Type B pancreatic cell (in vitro differentiated cells): Measurements from ENCODE around the gene OXCT1. TPM values are rescaled to one million over a fixed set of nuclear protein-coding genes. Genes with fewer than 3 reads are reported as not detected.

ENCODE experiments used
- DNase-seq: peaks from one replicate; pipeline ENCODE4 v3.0.0; 2021; ENCODE audit warnings: mixed read lengths; ENCODE audit not compliant: unreplicated experiment; ENCODE audit errors: extremely low spot score
- H3K27ac Mint-ChIP-seq: 2 replicates; pipeline ENCODE4 v1.8.0; 2021; ENCODE audit warnings: mild to moderate bottlenecking, mixed read lengths
- H3K27me3 Mint-ChIP-seq: 2 replicates; pipeline ENCODE4 v1.8.0; 2021; ENCODE audit warnings: mixed read lengths
- H3K36me3 Mint-ChIP-seq: 2 replicates; pipeline ENCODE4 v1.8.0; 2021; ENCODE audit warnings: mixed read lengths
- H3K4me1 Mint-ChIP-seq: one replicate; pipeline ENCODE4 v1.8.0; 2021; ENCODE audit warnings: mixed read lengths; ENCODE audit not compliant: unreplicated experiment
- H3K4me3 Mint-ChIP-seq: 2 replicates; pipeline ENCODE4 v1.8.0; 2021; ENCODE audit warnings: mild to moderate bottlenecking, mixed read lengths
- H3K9me3 Mint-ChIP-seq: 2 replicates; pipeline ENCODE4 v1.8.0; 2021; ENCODE audit warnings: mixed read lengths
- CTCF ChIP-seq: fragments of 200-600 bp; sonication (generic); conservative IDR thresholded peaks from 2 replicates; pipeline ENCODE4 v1.5.0; 2021; ENCODE audit warnings: antibody characterized with exemption, mild to moderate bottlenecking
- total RNA-seq: library from RNA; stranded (reverse); gene quantifications from 2 replicates; pipeline ENCODE4 v1.2.1, GENCODE V29; 2021; ENCODE audit warnings: low replicate concordance

OXCT1 gene
- total RNA-seq, 1 donor from 2014 or later, result 26.4 TPM

- no peak for DNase-seq
- H3K36me3 Mint-ChIP-seq, result peaks cover 5% of the 10 kb centered on the region
- H3K27me3 Mint-ChIP-seq, result no peaks in the 10 kb centered on the region
- no peak overlapping the region for H3K4me3 Mint-ChIP-seq
- H3K27ac Mint-ChIP-seq, result no peak overlapping the region
- H3K9me3 Mint-ChIP-seq, result no peaks in the 10 kb centered on the region
- TF ChIP-seq CTCF, result no peak
- H3K4me1 Mint-ChIP-seq, result no peaks in the 10 kb centered on the region
Observed at GRCh38 chr5:41822036-41822435, 48.2 kb downstream of the OXCT1 start.

- no peaks in the 10 kb centered on the region for H3K36me3 Mint-ChIP-seq
- H3K27ac Mint-ChIP-seq, result no peak overlapping the region
- DNase-seq, result no peak
- no peak for TF ChIP-seq CTCF
- no peaks in the 10 kb centered on the region for H3K4me1 Mint-ChIP-seq
- no peak overlapping the region for H3K4me3 Mint-ChIP-seq
- H3K27me3 Mint-ChIP-seq, result no peaks in the 10 kb centered on the region
- no peaks in the 10 kb centered on the region for H3K9me3 Mint-ChIP-seq
Observed at GRCh38 chr5:41821051-41821450, 49.2 kb downstream of the OXCT1 start.

GRCh38 chr5:41820150-41820549 is 50.1 kb downstream of the OXCT1 start:
- H3K4me1 Mint-ChIP-seq, result no peaks in the 10 kb centered on the region
- TF ChIP-seq CTCF, result no peak
- no peaks in the 10 kb centered on the region for H3K27me3 Mint-ChIP-seq
- DNase-seq, result no peak
- no peaks in the 10 kb centered on the region for H3K36me3 Mint-ChIP-seq
- H3K9me3 Mint-ChIP-seq, result no peaks in the 10 kb centered on the region
- H3K27ac Mint-ChIP-seq, result no peak overlapping the region
- no peak overlapping the region for H3K4me3 Mint-ChIP-seq

- TF ChIP-seq CTCF, result no peak
- DNase-seq, result no peak
- Mint-ChIP-seq H3K4me3 (no peak overlapping the region), H3K4me1 (no peaks in the 10 kb centered on the region), H3K9me3 (no peaks in the 10 kb centered on the region), H3K27me3 (no peaks in the 10 kb centered on the region), H3K27ac (no peak overlapping the region), H3K36me3 (no peaks in the 10 kb centered on the region)
Observed at GRCh38 chr5:41817625-41818301, 52.5 kb downstream of the OXCT1 start.

- Mint-ChIP-seq H3K36me3 (no peaks in the 10 kb centered on the region), H3K4me1 (no peaks in the 10 kb centered on the region), H3K4me3 (no peak overlapping the region), H3K9me3 (no peaks in the 10 kb centered on the region), H3K27ac (no peak overlapping the region), H3K27me3 (no peaks in the 10 kb centered on the region)
- DNase-seq, result no peak
- TF ChIP-seq CTCF, result no peak
Observed at GRCh38 chr5:41815663-41816229, 54.5 kb downstream of the OXCT1 start.
